Duodenal mucosa (tissue), 2 donors: ENCODE measurements around the gene SCP2.

Experiments
- H3K27ac ChIP-seq: one replicate; pipeline ENCODE4 v1.7.0; 2013; ENCODE audit warnings: low read depth, low read length
- H3K27me3 ChIP-seq, 2 donors: one replicate each; pipeline ENCODE4 v1.7.0; 2013; ENCODE audit warnings: low read length in 2 of 2, control low read depth in 1 of 2; ENCODE audit not compliant: insufficient read depth in 2 of 2, control insufficient read depth in 1 of 2
- H3K36me3 ChIP-seq, 2 donors: one replicate each; pipeline ENCODE4 v1.7.0; 2013; ENCODE audit warnings: low read length in 2 of 2, control low read depth in 1 of 2; ENCODE audit not compliant: insufficient read depth in 2 of 2, control insufficient read depth in 1 of 2
- H3K4me1 ChIP-seq, 2 donors: one replicate each; pipeline ENCODE4 v1.7.0; 2013; ENCODE audit warnings: low read length in 2 of 2, control low read depth in 1 of 2; ENCODE audit not compliant: insufficient read depth in 2 of 2, control insufficient read depth in 1 of 2
- H3K4me3 ChIP-seq, 2 donors: one replicate each; pipeline ENCODE4 v1.7.0; 2013; ENCODE audit warnings: low read length in 2 of 2, low read depth in 1 of 2
- H3K9ac ChIP-seq, 2 donors: one replicate each; pipeline ENCODE4 v1.7.0; 2013; ENCODE audit warnings: low read length in 2 of 2, low read depth in 1 of 2
- H3K9me3 ChIP-seq, 2 donors: one replicate each; pipeline ENCODE4 v1.7.0; 2013; ENCODE audit warnings: low read length in 2 of 2, control low read depth in 1 of 2; ENCODE audit not compliant: control insufficient read depth in 1 of 2

SCP2 gene

DNA sequence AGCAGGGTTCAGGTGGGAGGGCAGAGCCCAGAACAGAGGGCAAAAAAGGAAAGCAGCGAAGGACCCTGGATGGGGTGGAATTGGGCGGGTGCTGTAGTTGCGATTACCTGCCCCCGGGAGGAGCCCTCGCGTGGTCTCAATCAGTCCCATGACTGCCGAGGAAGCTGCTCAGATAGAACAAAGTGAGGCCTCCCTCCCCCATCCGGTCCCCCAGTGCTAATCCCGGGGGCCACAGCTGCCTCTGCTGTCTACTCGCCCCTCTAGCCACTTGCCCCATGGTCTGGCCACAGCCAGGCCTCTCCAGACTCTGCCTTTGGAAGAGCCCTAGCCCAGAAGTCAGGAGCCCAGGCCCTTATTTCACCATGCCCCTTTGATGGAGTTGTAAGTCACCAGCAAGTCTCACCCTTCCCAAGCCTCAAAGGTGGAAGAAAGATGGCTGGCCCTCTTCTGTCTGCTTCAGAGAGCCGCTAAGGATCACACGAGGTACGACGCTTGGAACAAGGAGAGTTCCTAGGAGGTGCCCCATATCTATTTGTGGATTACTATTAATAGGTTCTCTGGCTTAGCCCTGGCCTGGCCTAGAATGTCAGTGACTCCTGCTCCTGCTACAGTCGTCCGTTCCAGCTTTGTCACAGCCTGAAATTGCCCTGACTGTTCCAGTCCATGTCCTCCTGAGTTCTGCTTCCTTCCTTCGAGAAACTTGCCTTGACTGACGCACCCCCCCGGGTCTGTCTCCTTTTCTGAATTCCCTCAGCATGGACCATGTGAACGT lies 22.0 kb upstream of the SCP2 start:
- H3K27me3 ChIP-seq: no peaks in the 10 kb centered on the region
- peaks cover 0 to 3% of the 10 kb centered on the region in 2 donors for H3K36me3 ChIP-seq
- H3K4me3 ChIP-seq: no peak overlapping the region
- H3K27ac ChIP-seq: no peak overlapping the region
- H3K4me1 ChIP-seq: no peaks in the 10 kb centered on the region
- H3K9me3 ChIP-seq: no peaks in the 10 kb centered on the region
- H3K9ac ChIP-seq: no peak overlapping the region

DNA sequence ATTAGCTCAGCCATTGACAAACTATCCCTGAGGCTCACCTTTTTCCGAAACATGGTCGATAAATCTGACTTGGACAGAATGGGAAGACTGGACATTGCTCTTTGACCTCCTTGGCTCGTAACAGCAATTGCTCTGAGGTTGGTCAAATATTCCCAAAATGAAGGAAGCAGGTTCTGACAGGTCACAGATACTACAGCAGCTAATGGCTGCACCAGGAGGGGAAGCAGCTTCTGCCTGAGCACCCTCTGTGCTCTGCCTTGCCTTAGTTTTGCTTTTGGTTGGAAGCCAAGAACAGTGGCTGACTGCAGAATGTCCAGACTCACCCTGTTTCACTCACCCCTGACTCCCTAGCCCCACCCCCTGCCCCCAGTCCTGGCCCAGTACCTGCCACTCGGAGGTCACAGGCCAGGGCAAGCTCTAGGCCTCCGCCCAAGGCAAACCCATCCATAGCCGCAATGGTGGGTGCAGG lies 20.9 kb upstream of the SCP2 start:
- Histone ChIP-seq H3K27me3 (no peaks in the 10 kb centered on the region), H3K4me1 (no peaks in the 10 kb centered on the region), H3K36me3 (peaks cover 3 to 4% of the 10 kb centered on the region in 2 donors), H3K9ac (no peak overlapping the region), H3K27ac (no peak overlapping the region), H3K9me3 (no peaks in the 10 kb centered on the region), H3K4me3 (no peak overlapping the region)

DNA sequence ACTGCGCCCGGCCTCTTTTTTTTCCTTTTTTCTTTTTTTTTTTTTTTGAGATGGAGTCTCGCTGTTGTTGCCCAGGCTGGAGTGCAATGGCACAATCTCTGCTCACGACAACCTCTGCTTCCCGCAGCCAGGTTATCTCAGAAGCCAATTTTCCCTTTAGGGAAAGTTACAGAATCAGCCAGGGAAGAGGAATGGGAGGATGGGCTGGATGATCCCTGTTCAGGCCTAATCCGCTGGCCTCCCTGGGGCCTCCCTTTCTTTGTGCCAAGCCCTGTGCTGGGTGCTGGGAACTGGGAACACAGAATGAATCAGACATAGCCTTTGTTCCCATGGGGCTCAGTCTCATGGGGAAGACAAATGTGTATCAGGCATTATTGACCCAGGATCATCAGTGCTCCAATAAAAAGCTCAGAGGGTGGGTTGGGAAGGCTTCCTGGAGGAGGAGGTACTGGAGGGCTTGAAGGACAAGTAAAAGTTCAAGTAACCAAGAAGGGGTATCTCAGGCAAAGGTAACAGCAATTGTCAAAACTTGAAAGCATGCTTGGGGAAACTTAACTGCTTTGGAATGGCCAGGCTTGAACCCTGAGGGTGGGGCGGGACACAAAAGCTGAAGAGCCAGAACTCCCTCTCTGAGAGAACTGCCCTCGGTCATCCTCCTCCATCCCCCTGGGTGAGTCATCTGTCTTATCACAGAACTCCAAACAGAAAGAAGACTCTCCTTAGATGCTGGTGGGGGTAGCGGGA lies 19.8 kb upstream of the SCP2 start:
- Histone ChIP-seq H3K9me3 (no peaks in the 10 kb centered on the region), H3K9ac (no peak overlapping the region), H3K27me3 (no peaks in the 10 kb centered on the region), H3K4me1 (no peaks in the 10 kb centered on the region), H3K27ac (no peak overlapping the region), H3K36me3 (peaks cover 3 to 6% of the 10 kb centered on the region in 2 donors), H3K4me3 (no peak overlapping the region)

DNA sequence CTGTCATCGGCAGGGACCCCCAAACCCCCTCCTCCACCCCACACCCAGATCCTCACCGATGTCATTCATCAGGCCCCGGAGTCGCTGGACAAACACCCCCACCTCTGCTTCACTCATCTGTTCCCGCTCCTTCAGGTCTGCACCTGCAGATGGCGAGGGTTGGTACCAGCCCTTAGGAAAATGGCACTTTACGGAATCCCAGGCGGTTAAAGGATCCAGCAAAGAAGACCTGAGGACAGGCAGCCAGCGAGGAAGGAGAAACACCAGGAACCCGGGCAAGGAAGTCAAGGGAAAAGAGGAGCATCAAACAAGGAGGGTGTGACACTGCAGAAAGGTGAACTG lies 19.3 kb upstream of the SCP2 start:
- H3K36me3 ChIP-seq: peaks cover 3 to 6% of the 10 kb centered on the region in 2 donors
- H3K9me3 ChIP-seq: no peaks in the 10 kb centered on the region
- no peak overlapping the region for H3K9ac ChIP-seq
- no peaks in the 10 kb centered on the region for H3K4me1 ChIP-seq
- H3K4me3 ChIP-seq: no peak overlapping the region
- H3K27ac ChIP-seq: no peak overlapping the region
- no peaks in the 10 kb centered on the region for H3K27me3 ChIP-seq

DNA sequence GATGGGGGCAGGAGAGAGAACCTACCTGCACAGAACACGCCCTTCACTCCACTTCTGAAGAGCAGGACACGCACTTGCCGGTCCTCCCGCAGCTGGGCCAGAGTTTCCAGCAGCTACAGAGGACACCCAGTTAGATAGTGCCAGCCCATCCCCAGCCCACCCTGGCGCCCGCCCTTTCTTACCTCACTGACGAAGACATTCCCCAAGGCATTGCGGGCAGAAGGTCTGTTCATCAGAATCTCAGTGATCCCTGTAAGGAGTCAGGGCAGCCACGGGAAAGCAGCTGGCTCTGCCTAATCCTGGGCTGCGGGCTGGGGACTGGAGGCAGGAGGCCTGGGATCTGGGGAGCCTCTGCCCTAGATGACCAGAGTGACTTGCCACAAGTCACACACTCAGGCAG lies 15.5 kb upstream of the SCP2 start:
- H3K27me3 ChIP-seq: no peaks in the 10 kb centered on the region
- H3K4me3 ChIP-seq: no peak overlapping the region
- H3K36me3 ChIP-seq: peaks cover 0 to 17% of the 10 kb centered on the region in 2 donors
- H3K9me3 ChIP-seq: no peaks in the 10 kb centered on the region
- peaks cover 0 to 4% of the 10 kb centered on the region in 2 donors for H3K4me1 ChIP-seq
- H3K9ac ChIP-seq: no peak overlapping the region
- no peak overlapping the region for H3K27ac ChIP-seq

DNA sequence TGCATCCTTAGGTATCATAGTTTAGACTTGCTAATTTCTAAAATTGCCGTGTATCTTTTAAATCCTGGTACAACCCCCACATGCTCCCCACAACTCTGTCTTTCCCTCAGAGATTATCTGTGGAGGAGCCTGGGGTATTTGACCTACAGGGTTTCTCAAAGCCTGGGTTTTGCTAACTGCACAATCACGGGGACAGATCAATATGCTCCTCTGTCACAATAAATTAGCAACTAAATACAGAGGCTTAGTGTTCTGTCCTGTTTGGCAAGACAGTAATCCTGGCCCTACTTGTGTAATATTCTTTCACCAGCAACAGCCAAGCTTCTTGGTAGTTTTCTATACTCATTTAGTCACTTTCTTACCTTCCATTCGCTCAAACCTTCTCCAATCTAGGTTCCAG lies 14.1 kb upstream of the SCP2 start:
- Histone ChIP-seq H3K4me1 (peaks cover 0 to 4% of the 10 kb centered on the region in 2 donors), H3K9me3 (no peaks in the 10 kb centered on the region), H3K4me3 (no peak overlapping the region), H3K9ac (no peak overlapping the region), H3K36me3 (peaks cover 0 to 17% of the 10 kb centered on the region in 2 donors), H3K27me3 (no peaks in the 10 kb centered on the region), H3K27ac (no peak overlapping the region)

DNA sequence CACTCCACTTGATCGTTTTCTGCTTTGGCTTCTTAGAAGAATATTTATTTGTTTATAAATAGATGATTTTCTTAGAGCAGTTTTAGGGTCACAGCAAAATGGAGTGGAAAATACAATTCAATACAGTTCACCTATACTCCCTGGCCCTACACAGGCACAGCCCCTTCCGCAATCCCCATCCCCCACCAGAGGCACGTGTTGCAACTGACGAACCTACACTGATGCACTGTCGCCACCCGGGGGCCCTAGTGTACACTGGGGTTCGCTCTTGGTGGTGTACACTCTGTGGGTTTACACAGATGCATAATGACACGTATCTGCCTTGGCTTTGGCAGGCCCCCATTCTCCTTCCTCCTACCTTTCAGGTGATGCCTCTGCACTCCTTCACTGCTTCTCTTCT lies 13.5 kb upstream of the SCP2 start:
- Histone ChIP-seq H3K4me1 (peaks cover 0 to 4% of the 10 kb centered on the region in 2 donors), H3K36me3 (peaks cover 0 to 17% of the 10 kb centered on the region in 2 donors), H3K4me3 (no peak overlapping the region), H3K9me3 (no peaks in the 10 kb centered on the region), H3K27me3 (no peaks in the 10 kb centered on the region), H3K27ac (no peak overlapping the region), H3K9ac (no peak overlapping the region)

DNA sequence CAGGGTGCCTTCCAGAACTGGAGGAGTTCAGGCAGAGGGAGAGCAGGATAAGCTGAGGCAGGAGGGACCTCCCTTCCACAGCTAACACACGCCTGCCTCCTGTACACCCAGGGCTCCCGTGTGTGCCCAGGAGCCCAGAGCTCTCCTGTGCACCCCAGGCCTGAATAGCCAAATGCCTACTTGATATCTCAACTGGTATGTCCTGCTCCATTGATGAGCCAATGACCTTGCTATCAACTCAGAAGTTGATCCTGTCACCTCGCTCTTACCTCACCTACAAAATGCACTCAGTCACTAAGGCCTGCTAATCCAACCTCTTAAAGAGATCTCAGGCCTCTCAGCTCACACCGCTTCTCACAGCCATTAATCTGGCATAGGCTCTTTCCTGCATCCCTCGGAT lies 12.6 kb upstream of the SCP2 start:
- Histone ChIP-seq H3K27me3 (no peaks in the 10 kb centered on the region), H3K9ac (no peak overlapping the region), H3K27ac (no peak overlapping the region), H3K4me1 (peaks cover 0 to 4% of the 10 kb centered on the region in 2 donors), H3K9me3 (no peaks in the 10 kb centered on the region), H3K36me3 (peaks cover 0 to 17% of the 10 kb centered on the region in 2 donors), H3K4me3 (no peak overlapping the region)

DNA sequence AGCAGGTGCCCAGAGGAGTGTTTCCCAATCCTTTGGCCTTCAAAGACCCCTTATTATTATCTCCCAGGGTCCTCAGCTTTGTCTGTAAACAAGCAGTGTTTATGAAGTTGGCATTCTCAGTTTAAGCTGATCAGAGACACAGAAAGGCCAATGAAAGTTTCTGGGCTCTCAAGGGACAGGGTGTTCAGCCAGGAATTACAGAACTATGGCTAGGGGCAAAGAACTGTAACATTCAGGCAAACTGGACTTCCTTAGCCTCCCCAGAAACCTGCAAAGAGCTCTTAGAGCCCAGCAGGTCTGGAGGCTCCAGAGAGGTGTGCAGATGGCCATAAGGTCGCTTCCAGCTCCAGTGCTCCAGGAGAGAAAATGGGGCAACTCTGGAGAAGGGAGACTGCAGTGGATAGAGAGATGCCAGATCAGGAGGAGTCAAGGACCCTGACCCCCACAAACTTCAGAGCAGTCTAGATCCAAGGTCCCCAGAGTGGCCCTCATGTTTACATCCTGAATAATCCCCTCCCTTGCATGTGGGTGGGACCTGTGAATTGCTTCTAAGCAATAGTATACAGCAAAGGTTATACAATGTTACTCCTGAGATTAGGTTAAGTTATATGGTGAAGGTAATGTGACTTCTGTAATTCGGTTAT lies 11.7 kb upstream of the SCP2 start:
- peaks cover 0 to 17% of the 10 kb centered on the region in 2 donors for H3K36me3 ChIP-seq
- no peaks in the 10 kb centered on the region for H3K9me3 ChIP-seq
- no peak overlapping the region for H3K4me3 ChIP-seq
- H3K27me3 ChIP-seq: no peaks in the 10 kb centered on the region
- peaks cover 0 to 4% of the 10 kb centered on the region in 2 donors for H3K4me1 ChIP-seq
- no peak overlapping the region for H3K9ac ChIP-seq
- no peak overlapping the region for H3K27ac ChIP-seq

DNA sequence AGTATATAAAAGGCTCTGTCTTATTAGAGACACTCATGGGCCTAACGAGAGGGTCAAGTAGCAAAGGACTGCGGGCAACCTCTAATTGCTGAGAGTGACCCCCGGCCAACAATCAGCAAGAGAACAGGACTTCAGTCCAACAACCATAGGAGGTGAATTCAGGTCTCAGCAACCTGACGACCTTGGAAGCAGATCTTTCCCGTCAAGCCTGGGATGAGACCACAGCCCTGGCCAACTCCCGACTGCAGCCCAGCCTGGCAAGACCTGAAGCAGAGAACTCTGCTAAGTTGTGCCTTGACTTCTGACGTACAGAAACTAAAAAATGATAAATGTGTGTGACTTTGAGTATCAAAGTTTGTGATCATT lies 11.2 kb upstream of the SCP2 start:
- peaks cover 0 to 13% of the 10 kb centered on the region in 2 donors for H3K36me3 ChIP-seq
- H3K4me3 ChIP-seq: no peak overlapping the region
- no peaks in the 10 kb centered on the region for H3K27me3 ChIP-seq
- H3K4me1 ChIP-seq: peaks cover 0 to 4% of the 10 kb centered on the region in 2 donors
- H3K9me3 ChIP-seq: no peaks in the 10 kb centered on the region
- no peak overlapping the region for H3K9ac ChIP-seq
- no peak overlapping the region for H3K27ac ChIP-seq
